GM23248 (cell line): ENCODE results near the gene TTPAL.

Source experiments
- EZH2 ChIP-seq: fragments of 200-600 bp; sonication (generic); IDR thresholded peaks from 2 replicates; pipeline ENCODE4 v1.6.1; 2018; ENCODE audit warnings: antibody characterized with exemption, mild to moderate bottlenecking; ENCODE audit not compliant: insufficient read depth, poor library complexity, severe bottlenecking
- EZH2phosphoT487 ChIP-seq: fragments of 200-600 bp; sonication (generic); IDR thresholded peaks from 2 replicates; pipeline ENCODE4 v1.6.1; 2018; ENCODE audit warnings: antibody characterized with exemption, moderate library complexity, mild to moderate bottlenecking, low read depth; ENCODE audit not compliant: insufficient read depth

DNA sequence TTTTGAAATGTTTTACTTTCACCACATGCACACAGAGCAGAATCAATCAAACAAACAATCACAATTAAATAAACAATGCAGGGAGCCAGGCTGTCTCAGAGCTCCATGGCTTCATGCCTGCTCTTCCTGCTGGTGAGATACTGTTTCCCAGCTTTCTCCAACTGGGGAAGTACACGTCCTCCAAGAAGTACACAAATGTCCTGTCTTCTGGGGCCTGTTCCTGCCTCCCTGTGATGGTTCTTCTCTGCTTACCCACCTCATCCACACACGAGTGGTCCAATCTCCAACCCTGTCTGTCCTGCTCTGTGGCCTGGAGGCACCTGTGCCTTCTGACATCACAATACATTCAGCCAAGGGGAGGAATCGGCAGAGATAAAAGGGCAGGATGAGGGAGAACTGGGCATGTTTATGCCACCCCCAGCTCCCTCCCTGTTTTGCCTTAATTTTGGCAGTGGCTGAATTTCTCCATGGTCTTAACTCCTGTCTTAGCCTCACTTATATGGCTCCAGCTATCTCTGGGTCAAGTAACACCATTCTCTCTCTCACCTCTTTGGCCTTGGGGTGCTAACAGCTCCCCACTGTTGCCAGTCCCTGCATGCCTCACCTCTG is 25.3 kb upstream of the TTPAL start:
- TF ChIP-seq EZH2 (no peak), EZH2phosphoT487 (no peak)
